Thymus (tissue), 11 donors: ENCODE results near the gene TTC23. TPM values are rescaled to one million over a fixed set of nuclear protein-coding genes. Genes with fewer than 3 reads are reported as not detected.

Experiments used
- DNase-seq, 9 donors: peaks; one replicate each; pipeline ENCODE4 v3.0.0-alpha.2; 2013; ENCODE audit warnings: low spot score in 9 of 9, low read depth in 6 of 9, missing footprints in 1 of 9
- H3K27ac ChIP-seq, 2 donors: one replicate each; pipeline ENCODE4 v1.5.1; 2013; ENCODE audit warnings: control low read depth in 1 of 2, low read depth in 1 of 2, low read length in 1 of 2, mild to moderate bottlenecking in 1 of 2, moderate library complexity in 1 of 2
- H3K27me3 ChIP-seq, 2 donors: one replicate each; pipeline ENCODE4 v1.5.1; 2013; ENCODE audit warnings: low read length in 1 of 2; ENCODE audit not compliant: control insufficient read depth in 2 of 2, insufficient read depth in 1 of 2
- H3K36me3 ChIP-seq, 2 donors: one replicate each; pipeline ENCODE4 v1.5.1; 2013; ENCODE audit warnings: low read length in 1 of 2, mild to moderate bottlenecking in 1 of 2, moderate library complexity in 1 of 2; ENCODE audit not compliant: control insufficient read depth in 2 of 2, insufficient read depth in 2 of 2
- H3K4me1 ChIP-seq, 2 donors: one replicate each; pipeline ENCODE4 v1.5.1; 2013; ENCODE audit warnings: low read length in 2 of 2; ENCODE audit not compliant: control insufficient read depth in 2 of 2, insufficient read depth in 2 of 2
- H3K4me3 ChIP-seq, 2 donors: one replicate each; pipeline ENCODE4 v1.5.1; 2013; ENCODE audit warnings: low read length in 2 of 2, control low read depth in 1 of 2, mild to moderate bottlenecking in 1 of 2
- H3K9me3 ChIP-seq, 2 donors: one replicate each; pipeline ENCODE4 v1.5.1; 2013; ENCODE audit warnings: low read length in 1 of 2, mild to moderate bottlenecking in 1 of 2; ENCODE audit not compliant: control insufficient read depth in 2 of 2, insufficient read depth in 1 of 2
- WGBS: extraction: QIAGEN DNeasy Blood & Tissue Kit; methylation state at CpG from one replicate; pipeline ENCODE4 v1.1.7; 2013; 5-methylcytosine and 5-hydroxymethylcytosine counted together
- polyA plus RNA-seq: library from polyadenylated mRNA; stranded (reverse); fragments of 200-250 nt; gene quantifications from one replicate; pipeline ENCODE4 v1.2.3, GENCODE V29; 2013
- total RNA-seq: library from RNA; stranded (reverse); fragments of 120-200 nt; gene quantifications from one replicate; pipeline ENCODE4 v1.2.4, GENCODE V29; 2013
- donor health status: healthy.

TTC23 gene
- total and polyA plus RNA-seq, 2 donors = 5.7 to 7.7 TPM

GRCh38 chr15:99165020-99165790 lies 84.2 kb downstream of the TTC23 start:
- no peak for DNase-seq

DNA sequence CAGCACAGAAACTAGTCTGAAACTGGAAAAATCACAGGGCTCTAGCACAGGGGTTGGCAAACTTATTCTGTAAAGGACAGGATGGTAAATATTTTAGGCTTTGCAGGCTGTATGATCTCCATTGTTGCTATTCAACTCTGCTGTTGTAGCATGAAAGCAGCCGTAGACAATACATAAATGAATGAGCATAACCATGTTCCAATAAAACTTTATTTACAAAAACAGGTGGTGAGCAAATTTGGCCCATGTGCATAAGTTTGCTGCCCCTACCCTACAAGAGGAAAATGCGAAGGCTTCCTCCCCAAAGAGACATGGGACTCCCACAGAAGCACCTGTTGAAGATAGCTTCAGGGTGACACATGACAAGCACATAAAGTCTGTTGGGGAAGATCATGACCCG lies 85.3 kb downstream of the TTC23 start:
- DNase-seq = no peak
- H3K9me3 ChIP-seq = no peaks in the 10 kb centered on the region
- H3K27ac ChIP-seq = peak overlapping the region in 1 of 2 donors; percentile 20
- H3K4me3 ChIP-seq = no peak overlapping the region
- H3K36me3 ChIP-seq = no peaks in the 10 kb centered on the region
- peaks cover 0 to 6% of the 10 kb centered on the region in 2 donors for H3K4me1 ChIP-seq
- WGBS = 97% methylated on average over 3 of the region's 3 CpGs
- H3K27me3 ChIP-seq = no peaks in the 10 kb centered on the region

More at GRCh38 chr15:99165020-99165790, 84.2 kb downstream of the TTC23 start:
- Histone ChIP-seq H3K4me3 (no peak overlapping the region), H3K36me3 (no peaks in the 10 kb centered on the region), H3K27ac (no peak overlapping the region), H3K9me3 (no peaks in the 10 kb centered on the region), H3K4me1 (peaks cover 0 to 6% of the 10 kb centered on the region in 2 donors), H3K27me3 (no peaks in the 10 kb centered on the region)
- WGBS = 98% methylated on average over 3 of the region's 3 CpGs

DNA sequence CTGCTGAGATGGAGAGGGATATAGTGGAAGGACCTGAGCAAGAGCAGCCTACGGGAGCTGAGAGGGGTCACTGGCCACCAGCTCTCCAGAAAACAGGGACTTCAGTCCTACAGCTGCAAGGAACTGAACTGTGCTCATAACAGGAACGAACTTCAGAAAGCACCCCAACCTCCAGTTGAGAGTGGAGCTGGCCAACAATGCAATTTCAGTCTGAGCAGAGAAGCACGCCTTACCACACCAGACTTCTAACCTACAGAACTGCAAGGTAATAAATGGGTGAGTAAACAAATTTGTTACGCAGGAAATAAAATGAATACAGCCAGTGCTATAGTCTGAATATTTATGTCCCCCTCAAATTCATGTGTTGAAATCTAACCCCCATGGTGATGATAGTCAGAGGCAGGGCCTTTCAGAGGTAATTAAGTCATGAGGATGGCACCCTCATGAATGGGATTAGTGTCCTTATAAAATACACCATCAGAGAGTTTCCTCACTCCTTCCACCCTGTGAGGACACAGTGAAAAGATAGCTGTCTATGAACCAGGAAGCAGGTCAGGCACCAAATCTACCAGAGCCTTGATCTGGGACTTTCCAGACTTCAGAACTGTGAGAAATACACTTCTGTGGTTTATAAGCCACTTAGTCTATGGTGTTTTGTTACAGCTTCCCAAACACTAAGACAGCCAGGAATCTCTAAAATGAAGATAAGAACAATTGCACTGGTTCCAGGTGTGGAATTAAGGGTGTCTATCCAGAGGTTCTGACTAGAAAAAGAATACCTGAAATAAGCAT lies 85.9 kb downstream of the TTC23 start:
- no peaks in the 10 kb centered on the region for H3K27me3 ChIP-seq
- peak overlapping the region in 1 of 2 donors; percentile 20 for H3K27ac ChIP-seq
- H3K36me3 ChIP-seq = no peaks in the 10 kb centered on the region
- peak in 1 of 9 donors; percentile 8 for DNase-seq
- WGBS = 96% methylated on average over 4 of the region's 4 CpGs
- H3K9me3 ChIP-seq = no peaks in the 10 kb centered on the region
- no peak overlapping the region for H3K4me3 ChIP-seq
- peaks cover 0 to 12% of the 10 kb centered on the region in 2 donors for H3K4me1 ChIP-seq

- WGBS = 93% methylated on average over 6 of the region's 6 CpGs
- no peak for DNase-seq
- Histone ChIP-seq H3K36me3 (no peaks in the 10 kb centered on the region), H3K27me3 (no peaks in the 10 kb centered on the region), H3K27ac (no peak overlapping the region), H3K4me1 (peaks cover 0 to 12% of the 10 kb centered on the region in 2 donors), H3K4me3 (no peak overlapping the region), H3K9me3 (no peaks in the 10 kb centered on the region)
These were observed 90.6 kb downstream of the TTC23 start for GRCh38 chr15:99158626-99159412.

DNA sequence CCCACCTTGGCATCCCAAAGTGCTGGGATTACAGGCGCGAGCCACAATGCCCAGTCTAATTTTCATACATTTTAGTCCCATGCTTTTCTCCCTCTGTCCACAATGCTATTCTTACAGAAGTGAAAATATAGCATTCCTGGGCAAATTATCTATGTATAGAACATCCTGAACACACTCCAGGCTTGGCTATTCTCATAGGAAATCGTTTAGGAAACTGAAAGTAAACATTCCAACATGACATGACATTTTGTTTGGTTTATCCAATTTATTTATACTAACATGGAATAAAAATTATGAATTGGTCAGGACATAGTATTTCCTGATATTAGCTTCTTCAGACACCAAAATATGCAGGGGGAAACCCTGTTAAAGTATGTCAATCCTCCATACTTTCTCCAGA lies 91.9 kb downstream of the TTC23 start:
- Histone ChIP-seq H3K36me3 (no peaks in the 10 kb centered on the region), H3K9me3 (no peaks in the 10 kb centered on the region), H3K27me3 (no peaks in the 10 kb centered on the region), H3K4me3 (no peak overlapping the region), H3K27ac (no peak overlapping the region), H3K4me1 (peaks cover 0 to 12% of the 10 kb centered on the region in 2 donors)
- DNase-seq = no peak
- 87% methylated on average over 3 of the region's 3 CpGs for whole genome bisulfite sequencing

- H3K4me1 ChIP-seq = peaks cover 0 to 12% of the 10 kb centered on the region in 2 donors
- no peaks in the 10 kb centered on the region for H3K27me3 ChIP-seq
- WGBS = 81% methylated on average over 9 of the region's 9 CpGs
- DNase-seq = peak in 1 of 9 donors; percentile 13
- no peaks in the 10 kb centered on the region for H3K9me3 ChIP-seq
- H3K4me3 ChIP-seq = no peak overlapping the region
- peak overlapping the region in 1 of 2 donors; percentile 19 for H3K27ac ChIP-seq
- no peaks in the 10 kb centered on the region for H3K36me3 ChIP-seq
These were observed 93.4 kb downstream of the TTC23 start for GRCh38 chr15:99155961-99156443.

DNA sequence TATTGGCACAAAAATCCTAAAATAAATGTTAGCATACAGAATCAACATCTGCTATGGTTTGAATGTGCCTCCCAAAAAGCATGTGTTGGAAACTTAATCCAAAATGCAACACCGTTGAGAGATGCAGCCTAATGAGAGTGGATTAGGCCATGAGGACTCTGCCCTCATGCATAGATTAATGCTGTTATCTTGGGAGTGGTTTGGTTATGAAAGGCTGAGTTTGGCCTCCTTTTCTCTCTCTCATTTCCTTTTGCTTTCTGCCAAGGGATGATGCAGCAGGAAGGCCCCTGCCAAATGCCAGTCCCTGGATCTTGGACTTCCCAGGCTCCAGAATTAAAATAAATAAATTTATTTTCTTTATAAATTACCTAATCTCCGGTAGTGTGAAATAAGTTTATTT lies 95.1 kb downstream of the TTC23 start:
- H3K27ac ChIP-seq = no peak overlapping the region
- peaks cover 0 to 12% of the 10 kb centered on the region in 2 donors for H3K4me1 ChIP-seq
- H3K36me3 ChIP-seq = no peaks in the 10 kb centered on the region
- 91% methylated on average over 2 of the region's 2 CpGs for WGBS
- no peak overlapping the region for H3K4me3 ChIP-seq
- no peak for DNase-seq
- H3K9me3 ChIP-seq = no peaks in the 10 kb centered on the region
- no peaks in the 10 kb centered on the region for H3K27me3 ChIP-seq

DNA sequence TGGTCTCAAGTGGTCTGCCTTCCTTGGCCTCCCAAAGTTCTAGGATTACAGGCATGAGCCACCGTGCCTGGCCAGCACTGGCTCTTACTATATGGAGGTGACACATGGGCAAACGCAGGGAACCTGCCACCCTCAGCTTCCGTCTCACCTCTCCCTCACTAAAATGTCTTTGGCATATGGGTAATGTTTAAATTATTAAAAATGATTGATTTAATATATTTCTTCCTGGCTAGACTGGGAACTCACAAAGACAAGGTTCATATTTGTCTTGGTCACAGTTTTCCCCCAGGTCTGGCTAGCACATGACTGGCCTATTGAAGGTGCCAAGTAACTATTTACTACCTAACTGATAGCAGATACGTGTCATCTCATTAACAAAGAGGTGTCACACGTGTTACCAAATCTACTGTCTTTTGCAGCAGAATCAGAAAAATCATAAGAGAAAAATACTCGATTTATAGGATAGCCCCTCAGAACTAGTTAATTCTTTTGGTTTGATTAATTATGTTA lies 96.3 kb downstream of the TTC23 start:
- peaks cover 0 to 5% of the 10 kb centered on the region in 2 donors for H3K4me1 ChIP-seq
- 91% methylated on average over 6 of the region's 6 CpGs for WGBS
- H3K36me3 ChIP-seq = no peaks in the 10 kb centered on the region
- no peaks in the 10 kb centered on the region for H3K27me3 ChIP-seq
- H3K4me3 ChIP-seq = no peak overlapping the region
- no peaks in the 10 kb centered on the region for H3K9me3 ChIP-seq
- DNase-seq = no peak
- no peak overlapping the region for H3K27ac ChIP-seq
